Renal cortex interstitium (tissue), 11 donors: ENCODE data around the gene LITAF. TPM values are rescaled to one million over a fixed set of nuclear protein-coding genes. Genes with fewer than 3 reads are reported as not detected.
A peak's percentile ranks its signal among the peaks of the same experiment; 100 is the strongest.
"Not testable (repeated sequence)": the region's sequence is repeated elsewhere in the genome, so short reads cannot be mapped to it uniquely, and the experiment has no call there.

Source experiments
- DNase-seq, 11 donors: peaks; one replicate each; pipeline ENCODE4 v3.0.0-alpha.2; 2013; ENCODE audit warnings: low read depth in 9 of 11, low spot score in 4 of 11; ENCODE audit errors: extremely low read depth in 1 of 11
- polyA plus RNA-seq, 3 donors: library from polyadenylated mRNA; unstranded; fragments of 120-200 nt; gene quantifications; one replicate each; pipeline ENCODE4 v1.2.1, GENCODE V29; 2013; ENCODE audit not compliant: insufficient read length in 3 of 3

LITAF gene
- polyA plus RNA-seq, 3 donors: 103 to 127 (median 110) TPM

DNA sequence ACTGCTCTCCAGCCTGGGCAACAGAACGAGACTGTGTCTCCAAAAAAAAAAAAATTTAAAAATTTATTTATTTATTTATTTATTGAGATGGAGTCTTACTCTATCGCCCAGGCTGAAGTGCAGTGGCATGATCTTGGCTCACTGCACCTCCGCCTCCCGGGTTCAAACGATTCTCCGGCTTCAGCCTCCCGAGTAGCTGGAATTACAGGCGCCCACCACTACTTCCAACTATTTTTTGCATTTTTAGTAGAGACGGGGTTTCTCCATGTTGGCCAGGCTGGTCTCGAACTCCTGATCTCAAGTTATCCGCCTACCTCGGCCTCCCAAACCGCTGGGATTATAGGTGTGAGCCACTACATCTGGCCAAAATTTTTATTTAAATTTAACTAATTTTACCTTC, 73.4 kb downstream of the LITAF start:
- DNase-seq: not testable (repeated sequence)

DNA sequence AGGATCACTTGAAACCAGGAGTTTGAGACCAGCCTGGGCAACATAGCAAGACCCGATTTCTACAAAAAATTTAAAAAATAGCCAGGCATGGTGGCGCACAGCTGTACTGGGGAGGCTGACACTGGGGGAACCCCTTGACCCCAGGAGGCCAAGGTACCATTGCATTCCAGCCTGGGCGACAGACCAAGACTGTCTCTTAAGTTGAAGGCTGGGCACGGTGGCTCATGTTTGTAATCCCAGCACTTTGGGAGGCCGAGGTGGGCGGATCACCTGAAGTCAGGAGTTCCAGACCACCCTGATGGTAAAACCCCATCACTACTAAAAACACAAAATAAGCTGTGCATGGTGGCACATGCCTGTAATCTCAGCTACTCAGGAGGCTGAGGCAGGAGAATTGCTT, 74.9 kb downstream of the LITAF start:
- DNase-seq: no peak

DNA sequence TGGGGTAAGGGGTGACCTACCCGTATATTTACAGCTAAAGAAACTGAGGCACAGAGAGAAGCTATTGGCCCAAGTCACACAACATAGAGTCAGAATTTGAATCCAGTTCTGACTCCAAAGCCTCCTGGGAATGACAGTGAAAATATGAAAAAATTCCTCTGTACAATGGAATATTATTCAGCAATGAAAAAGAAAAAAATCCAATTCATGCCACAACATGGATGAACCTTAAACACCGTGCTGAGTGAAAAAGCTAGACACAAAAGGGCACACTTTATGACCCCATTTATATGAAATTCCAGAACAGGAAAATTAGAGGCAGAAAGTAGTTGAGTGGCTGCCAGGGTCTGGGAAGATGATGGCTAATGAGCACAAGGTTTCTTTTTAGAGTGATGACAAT, 75.4 kb downstream of the LITAF start:
- DNase-seq: no peak

DNA sequence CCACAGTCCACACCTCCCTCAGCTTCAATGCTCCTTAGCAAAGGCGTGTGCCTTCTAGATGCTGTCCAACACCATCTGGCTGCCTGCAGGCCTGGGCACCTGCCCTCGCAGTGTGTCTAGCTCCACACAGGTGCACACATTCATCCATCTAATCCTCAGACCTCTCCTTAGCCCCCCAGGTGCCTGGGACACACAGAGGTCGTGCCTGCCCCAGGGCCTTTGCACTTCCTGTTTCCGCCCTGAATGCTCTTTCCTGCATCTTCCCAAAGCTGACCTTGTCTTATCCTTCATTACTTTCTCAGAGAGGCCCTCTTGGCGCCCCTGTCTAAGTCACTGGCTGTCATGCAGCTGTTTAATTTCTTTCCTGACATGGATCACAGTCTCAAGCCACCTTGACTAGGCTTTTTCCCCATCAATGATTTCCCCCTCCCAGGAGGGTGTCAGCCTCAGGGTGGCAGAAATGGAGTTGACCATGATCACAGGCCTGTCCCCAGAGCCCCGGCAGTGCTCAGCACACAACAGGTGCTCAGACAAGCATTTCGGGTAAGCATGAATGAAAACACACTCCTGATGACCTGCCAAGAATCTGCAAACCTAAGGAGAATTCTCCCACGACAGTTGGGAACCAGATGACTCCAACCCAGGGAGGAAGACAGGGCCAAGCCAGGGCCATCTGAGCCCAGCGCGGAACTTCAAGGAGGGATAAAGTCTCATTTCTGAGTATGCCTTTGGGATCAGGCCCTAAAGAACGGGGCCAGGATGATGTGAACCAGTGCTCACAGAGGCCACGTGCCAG, 76.3 kb downstream of the LITAF start:
- DNase-seq: no peak

DNA sequence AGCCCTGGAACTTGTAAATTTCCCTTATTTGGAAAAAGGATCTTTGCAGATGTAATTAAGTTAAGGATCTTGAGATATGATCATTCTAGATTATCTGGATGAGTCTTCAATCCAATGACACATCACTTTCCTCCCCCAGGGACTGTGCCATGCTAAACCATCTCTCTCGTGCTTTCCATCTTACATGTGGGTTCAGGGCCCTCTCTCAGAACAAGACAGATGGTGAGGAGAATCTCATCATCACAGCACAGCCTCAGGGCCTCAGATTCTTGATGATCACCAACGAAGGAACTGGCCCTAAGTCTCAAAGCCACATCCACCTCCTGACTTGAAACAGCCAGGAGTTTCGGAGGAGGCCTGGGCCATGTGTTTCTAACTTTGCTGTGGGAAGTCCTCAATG, 78.7 kb downstream of the LITAF start:
- no peak for DNase-seq

DNA sequence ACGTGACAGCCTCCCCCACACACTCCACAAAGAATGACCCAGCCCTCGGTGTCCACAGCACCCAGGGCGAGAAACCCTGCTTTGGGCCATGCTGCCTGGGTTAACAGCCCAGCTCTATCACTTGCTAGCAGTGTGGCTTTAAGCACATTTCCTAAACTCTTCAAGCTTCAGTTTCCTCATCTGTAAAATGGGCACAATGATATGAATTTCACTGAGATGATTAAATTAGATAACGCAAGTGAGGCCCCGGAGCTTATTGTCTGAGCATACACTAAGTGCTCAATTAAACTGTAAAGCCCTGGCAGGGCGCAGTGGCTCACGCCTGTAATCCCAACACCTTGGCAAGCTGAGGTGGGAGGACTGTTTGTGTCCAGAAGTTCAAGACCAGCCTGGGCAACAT, 79.4 kb downstream of the LITAF start:
- DNase-seq: no peak

DNA sequence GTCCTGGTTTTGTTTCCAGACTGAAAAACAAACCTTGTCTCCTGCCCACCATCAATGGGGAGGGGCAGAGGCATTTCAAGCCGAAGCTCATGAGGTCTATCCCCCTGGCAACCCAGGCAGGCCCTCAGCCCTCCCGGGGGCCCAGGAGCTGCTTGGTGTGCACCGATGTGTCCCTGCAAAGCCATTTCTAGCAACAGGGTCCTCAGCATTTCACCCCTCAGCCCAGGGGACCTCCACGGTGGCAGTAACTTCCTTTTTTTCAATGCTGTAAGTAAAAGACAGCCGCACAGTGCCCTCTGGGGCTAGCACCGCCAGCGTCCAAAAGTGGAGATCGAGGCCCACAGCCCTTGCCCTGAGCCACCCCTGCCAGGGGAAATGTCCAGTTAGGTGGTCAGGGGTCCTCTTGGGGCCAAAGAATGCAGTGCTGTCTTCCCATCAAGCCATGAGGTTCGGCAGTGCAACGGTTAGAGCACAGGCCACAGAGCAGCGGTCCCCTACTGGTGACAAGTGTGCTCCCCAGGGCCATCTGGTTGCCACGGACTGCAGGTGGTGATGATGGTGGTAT, 79.9 kb downstream of the LITAF start:
- DNase-seq: no peak

DNA sequence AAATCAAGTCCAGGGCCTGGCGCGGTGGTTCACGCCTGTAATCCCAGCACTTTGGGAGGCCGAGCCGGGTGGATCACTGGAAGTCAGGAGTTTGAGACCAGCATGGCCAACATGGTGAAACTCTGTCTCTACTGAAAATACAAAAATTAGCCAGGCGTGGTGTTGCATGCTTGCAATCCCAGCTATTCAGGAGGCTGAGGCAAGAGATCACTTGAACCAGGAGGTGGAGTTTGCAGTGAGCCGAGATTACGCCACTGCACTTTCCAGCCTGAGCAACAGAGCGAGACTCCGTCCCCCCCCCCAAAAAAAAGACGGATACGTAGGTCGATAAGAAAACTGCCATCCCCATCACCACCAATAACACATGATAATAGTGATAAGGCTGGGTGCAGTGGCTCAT, 82.5 kb downstream of the LITAF start:
- DNase-seq: not testable (repeated sequence)

DNA sequence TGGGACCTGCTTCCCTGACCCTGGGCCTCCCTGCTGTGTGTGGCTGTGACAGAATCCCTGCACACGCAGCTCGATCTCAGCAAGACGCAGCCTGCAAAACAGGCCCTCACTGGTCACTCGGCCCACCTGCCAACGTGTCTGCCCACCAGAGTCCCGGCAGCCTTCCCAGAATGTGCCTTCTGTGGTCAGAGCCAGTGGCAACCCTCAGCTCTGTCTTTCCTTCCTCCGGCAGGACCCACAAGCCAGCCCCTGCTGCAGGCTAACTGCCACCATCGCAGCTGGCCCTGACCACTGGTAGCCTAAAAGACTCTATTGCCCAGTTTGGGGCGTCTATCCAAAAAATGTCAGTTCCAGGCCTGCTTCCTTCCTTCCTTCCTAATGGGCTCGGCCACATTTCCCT, 83.2 kb downstream of the LITAF start:
- DNase-seq: no peak

DNA sequence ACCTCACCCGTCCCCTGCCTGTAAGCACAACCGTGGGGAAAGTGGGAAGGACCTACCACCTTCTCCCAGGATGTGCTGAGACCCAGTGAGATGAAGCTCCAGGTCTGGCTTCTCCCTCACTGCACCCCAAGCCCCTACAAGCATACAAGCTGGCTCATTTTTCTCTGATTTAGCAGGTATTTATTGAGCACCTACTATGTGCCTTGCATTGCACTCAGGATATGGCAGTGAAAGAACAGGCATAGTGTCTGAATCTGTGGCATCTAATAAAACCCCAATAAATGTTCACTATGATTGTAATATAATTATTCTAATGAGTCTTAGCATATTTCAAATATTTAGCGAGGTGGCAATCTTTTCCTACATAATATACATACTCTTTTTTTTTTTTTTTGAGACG, 84.5 kb downstream of the LITAF start:
- no peak for DNase-seq

DNA sequence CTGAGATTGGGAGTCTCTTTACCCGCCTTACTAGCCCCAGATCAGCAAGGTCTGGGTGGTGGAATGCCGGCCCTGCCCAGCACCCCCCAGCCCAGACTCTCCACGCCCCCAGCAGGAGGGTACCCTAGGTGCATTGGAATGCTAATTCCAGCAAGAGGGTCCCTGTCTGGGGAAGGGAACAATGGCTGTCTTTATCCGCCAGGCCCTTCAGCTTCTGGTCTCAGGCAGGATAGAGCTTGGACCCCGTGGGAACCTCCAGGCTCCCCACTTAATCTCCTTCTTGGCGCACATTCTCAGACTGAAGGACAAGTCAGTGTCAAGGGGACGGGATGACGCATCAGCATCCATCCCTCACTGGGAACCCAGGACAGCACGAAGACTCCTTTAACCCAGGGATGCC, 85.1 kb downstream of the LITAF start:
- DNase-seq: no peak

DNA sequence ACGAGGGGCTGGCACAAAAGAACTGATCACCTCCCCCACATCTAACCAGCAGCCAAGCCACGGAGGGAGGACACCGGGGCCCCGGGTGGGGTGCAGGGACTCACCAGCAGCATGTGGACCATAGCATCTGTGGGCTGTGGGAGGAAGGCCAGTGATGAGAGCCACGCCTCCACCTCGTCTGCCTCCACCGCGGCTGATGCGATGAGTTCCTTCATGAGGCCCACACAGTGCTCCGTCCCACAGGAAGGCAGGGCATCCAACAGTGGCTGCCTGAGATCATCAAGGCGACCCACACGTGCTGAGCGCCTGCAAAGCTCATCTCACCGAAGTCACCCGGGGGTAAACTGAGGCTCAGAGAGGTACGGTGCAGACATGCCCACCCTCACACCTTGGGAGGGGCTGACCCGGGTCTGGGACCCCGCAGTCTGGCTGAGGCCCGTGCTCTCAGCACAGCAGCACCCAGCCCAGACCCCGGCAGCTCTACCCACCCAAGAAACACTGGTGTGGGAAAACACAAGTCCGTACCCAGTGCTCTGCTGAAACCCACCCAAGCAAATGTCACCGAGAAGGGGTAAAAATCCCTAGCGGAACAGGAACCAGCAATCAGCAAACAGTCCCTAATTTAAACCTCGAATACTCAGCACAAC, 85.9 kb downstream of the LITAF start:
- DNase-seq: no peak

DNA sequence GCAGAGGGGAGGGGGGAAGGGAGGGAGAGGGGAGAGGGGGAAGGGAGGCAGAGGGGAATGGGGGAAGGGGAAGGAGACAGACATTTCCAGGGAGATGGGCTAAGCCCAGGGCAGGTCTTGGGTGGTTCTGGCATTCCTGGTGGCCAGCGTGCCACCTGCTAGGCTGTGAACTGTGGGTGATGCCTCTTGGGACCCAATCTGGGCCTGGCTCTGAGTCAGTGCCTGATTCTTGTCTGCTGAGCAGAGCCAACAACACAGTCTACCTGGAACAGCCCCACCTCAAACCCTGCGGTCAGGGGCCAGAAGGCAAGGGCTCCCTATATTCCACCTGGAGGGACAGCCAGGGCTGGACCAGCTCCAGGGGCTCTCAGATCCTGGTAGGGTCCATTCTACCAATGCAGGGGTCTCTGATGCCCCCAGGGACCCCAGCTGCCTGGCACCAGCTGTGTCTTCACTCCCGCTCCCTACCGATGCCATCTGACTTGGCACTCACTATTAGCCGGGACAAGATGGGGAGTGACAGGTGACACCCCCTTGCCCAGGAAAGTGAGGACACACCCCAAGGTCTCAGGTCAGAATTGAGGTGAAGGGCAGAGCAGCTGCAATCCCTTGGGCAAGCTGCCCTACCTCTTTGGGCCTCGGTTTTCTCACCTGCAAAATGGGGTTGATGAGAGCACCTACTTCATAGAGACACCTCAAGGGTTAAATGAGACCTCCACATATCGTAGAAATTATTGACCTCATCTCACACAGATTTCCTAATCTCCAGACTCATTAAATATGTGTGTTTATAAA, 87.2 kb downstream of the LITAF start:
- DNase-seq: no peak

DNA sequence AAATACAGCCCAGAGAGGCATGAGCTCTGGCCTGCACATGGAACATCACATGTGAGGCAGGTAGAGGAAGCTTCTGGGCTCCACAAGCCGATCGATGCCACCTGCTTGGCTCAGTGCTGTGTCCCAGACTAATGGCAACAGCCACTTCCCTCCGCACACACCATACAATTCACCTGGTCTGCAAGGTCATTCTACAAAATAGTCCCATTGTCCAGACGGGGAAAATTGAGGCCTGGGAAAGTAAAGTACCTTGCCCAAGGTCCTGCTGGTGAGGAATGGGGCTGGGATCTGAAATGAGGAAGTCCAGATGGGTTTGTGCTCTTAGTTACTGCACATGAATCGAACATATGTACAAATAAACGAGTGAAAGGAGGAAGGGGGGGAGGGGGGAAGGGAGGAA, 88.0 kb downstream of the LITAF start:
- DNase-seq: no peak

DNA sequence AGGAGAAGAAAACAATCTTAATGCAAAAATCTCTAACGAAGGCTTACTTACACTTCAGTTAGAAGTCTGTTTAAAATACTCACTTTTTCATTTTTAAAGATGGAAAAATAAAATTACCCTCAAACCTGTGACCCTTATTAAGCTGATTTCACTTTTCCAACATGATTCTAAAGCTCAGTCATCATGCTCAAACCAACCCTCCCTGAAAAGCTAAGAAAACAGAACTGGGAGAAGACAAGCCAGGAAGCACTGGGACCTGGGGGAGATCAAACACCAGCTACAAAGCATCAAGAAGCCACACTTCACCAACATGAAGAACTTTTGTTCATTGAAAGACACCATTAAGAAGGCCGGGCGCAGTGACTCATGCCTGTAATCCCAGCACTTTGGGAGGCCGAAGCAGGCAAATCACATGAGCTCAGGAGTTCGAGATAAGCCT, 88.8 kb downstream of the LITAF start:
- peak in 1 of 11 donors; percentile 5 for DNase-seq

Other genes with a start within 250 kb of the LITAF start
- 10 to 100 TPM; 21.6 to 28.7 (median 27.1) TPM for gene RMI2, start 241.5 kb downstream of the LITAF start, polyA plus RNA-seq
- 10 to 100 TPM; 30.9 to 41.9 (median 37.3) TPM for gene SNN, start 81.5 kb upstream of the LITAF start, polyA plus RNA-seq
- gene TXNDC11, start 155.9 kb upstream of the LITAF start, polyA plus RNA-seq: 10 to 100 TPM; 40.2 to 42.6 (median 41.7) TPM
- 10 to 100 TPM; 72.8 to 98.0 (median 86.9) TPM for gene ZC3H7A, start 210.3 kb upstream of the LITAF start, polyA plus RNA-seq